CD4-positive, alpha-beta T cell treated with Interleukin-15 for 1 hour (primary cell): Measurements from ENCODE around the gene ST6GAL1.
"Not testable (repeated sequence)": the region's sequence is repeated elsewhere in the genome, so short reads cannot be mapped to it uniquely, and the experiment has no call there.

Experiments
- DNase-seq: peaks from one replicate; pipeline ENCODE4 v3.0.0-alpha.2; 2020

Gene ST6GAL1

DNA sequence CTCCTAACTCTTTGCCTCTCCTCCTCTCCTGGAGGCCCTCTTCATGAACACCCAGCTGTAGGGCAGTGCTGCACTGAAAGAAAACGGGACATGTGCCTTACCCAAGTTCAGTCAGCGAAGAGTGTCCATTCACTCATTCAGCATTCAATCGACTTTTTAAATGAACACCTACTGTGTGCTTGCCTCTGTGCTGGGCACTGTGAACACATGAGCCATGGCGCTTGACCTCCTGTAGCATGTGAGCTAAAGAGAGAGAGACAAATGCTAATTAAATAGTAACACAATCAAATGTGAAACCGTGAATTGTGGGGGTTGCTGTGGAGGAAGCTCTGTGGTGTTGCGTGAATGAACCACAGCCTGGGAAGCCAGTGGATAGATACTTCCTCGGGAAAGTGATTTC lies 43.4 kb downstream of the ST6GAL1 start:
- DNase-seq, result no peak

DNA sequence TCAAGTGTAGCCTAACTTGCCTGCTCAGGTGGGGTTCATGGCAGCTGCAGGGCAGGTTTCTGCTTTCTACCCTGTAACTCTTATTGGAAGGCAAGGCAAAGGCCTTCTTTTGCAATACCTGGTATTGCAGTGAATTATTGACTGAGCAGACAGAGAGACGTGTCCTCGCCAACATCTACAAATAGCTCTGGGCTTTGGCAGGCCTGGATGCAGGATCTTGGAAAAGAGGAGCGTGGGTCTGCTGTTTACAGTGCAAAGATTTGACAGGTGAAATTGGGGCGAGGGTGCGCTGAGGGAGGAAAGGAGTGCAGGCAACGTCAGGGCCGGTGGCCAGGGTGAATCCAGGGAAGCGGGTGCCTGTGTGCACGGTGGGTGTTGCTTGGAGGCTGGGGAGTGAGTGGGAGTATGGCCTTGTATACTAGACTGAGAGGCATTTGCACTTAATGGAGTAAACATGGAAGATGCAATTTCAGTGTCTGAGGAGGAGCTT lies 44.5 kb downstream of the ST6GAL1 start:
- DNase-seq, result no peak

DNA sequence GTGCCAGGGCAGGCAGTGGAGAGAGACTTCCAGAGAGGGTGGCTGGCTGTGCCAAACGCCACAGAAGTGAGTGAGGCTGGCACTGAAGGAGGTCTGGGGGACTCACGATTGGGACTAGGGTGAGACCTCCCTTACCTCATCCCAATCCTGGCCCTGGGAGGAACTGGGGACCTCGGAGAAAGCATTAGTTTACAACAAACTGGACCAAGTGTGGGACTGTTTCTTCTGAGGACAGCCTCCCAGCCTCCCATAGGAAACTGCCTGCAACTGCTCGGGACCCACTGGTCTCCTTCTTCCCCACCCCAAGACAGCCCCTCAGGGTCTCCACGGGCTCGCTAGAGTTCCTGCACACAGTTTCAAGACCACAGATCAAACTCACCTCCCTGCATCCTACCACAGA lies 45.4 kb downstream of the ST6GAL1 start:
- DNase-seq, result no peak

DNA sequence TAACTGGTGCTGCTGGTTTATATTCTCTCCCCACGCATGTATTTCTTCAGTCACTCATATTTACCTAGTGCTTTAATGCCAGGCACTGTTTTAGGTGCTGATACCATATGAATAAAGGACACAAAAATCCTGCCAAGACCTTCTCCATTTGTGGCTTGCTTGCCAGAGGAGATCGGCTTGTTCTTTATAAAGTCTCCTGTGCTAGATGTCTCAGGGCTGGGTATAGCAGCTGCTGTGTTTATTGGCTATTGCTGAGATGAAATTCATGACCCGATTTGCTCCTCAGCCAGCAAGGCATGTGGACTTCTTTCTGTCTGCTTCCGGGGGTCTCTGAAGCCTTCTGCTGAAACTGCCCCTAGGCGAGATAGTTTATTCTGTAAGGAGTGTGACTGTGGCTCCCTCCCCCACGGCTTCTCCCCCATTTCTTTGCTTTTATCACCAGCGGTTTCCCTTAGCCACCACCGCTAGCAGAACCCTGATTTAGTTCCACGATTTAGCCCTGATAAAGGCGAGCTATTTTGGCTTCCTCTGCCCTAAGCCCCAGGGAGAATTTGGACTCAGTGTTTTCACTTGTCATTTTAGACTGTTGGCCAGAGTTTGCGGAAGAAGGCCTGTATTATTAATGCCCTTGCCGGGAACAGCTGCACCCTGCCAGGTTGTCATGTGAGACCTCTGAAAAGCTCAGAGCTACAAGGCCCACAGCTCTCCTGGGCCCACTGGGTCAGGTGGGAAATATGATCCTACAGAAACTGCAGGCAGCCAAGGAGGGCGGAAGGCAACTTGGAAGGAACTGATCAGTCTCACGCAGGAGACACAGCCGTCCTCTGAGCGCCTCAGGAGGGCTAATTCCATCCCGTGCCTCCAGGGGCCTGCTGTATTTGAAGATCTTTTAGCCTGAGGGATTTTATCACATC lies 46.8 kb downstream of the ST6GAL1 start:
- no peak for DNase-seq

DNA sequence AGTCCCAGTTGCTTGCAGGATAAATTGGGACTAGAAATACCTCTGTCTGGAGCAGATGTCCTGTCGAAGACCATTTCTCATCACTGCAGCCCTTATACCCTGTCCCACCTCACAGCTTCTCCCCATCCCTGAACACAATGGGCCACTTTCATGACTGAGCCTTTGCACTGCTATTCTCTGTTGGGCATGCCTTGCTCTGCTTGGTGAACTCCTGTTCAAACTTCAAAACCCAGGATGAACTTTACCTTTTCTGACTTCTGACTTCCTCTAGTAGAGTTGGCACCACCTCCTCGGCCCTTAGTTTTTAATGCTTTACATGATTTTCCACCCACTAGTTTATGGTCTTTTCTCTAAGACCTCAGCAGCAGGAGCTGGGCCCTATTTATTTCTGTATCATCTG lies 48.4 kb downstream of the ST6GAL1 start:
- no peak for DNase-seq

DNA sequence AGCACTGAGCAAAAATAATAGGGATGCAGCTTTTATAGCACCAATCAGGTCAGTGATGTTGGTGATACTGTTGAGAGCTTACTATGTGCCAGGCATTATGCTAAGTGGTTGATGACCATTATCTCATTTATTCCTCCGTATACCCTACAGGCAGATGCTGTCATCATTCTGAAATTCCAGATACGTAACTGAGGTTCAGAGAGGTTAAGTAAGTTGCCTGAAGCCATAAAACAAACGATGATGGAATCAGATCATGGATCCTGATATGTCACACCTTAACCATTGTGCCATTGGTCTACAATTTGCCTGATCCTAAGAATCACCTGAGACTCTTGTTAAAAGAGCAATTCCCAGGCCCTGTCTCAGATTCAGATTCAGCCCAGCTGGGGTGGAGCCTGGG lies 49.5 kb downstream of the ST6GAL1 start:
- DNase-seq, result no peak

DNA sequence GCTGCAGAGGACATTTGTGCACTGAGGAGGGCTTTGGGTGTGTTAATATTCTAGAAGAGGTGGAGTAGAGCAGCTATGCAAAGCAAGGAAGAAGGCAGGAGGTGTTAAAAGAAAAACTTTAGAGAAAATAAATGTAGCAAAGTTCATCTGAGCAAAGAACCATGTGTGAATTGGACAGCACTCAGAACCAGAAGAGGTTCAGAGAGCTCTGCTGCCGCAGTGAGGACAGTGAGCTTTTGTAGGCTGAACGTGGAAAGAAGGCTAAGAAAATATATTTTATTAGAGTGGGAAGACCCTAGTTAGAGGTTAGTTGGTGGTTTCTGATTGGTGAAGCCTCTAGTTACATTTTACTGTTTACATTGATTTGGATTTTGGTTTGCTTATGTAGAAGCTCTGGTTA lies 50.7 kb downstream of the ST6GAL1 start:
- DNase-seq, result no peak

DNA sequence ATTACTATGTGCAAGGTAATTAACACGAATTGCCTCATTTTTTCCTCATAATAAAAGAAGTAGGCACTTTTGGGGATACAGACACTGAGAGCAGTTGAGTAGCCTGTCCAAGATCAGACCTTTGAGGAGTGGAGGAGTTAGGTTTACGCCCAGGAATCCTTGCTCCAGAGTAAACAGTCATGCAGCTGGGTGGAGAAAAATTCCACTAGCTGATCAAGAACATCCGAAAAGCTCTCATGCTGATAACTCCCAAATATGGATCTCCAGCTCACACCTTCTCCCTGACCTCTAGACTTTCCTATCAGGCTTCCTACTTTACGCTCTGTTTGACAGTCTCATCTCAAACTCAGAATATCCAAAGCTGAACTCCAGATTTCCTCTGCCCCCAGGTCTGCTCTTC lies 53.3 kb downstream of the ST6GAL1 start:
- no peak for DNase-seq

DNA sequence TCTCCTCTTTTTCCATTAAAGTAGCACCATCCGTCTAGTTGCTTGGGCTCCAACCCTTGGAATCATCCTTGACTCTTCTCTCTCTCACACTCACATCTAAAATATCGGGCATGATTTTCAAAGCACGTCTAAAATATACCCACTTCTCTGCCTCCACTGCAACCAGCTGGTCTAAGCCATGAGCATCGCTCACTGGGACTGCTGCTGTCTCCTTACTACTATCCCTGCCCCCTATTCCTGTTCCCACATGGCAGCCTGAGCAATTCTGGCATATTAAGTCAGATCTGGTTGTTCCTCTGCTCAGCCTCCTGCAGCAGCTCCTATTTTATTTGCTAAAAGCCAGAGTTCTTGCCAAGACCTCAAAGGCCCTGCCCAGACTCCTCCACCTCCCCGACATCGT lies 53.7 kb downstream of the ST6GAL1 start:
- DNase-seq, result no peak

DNA sequence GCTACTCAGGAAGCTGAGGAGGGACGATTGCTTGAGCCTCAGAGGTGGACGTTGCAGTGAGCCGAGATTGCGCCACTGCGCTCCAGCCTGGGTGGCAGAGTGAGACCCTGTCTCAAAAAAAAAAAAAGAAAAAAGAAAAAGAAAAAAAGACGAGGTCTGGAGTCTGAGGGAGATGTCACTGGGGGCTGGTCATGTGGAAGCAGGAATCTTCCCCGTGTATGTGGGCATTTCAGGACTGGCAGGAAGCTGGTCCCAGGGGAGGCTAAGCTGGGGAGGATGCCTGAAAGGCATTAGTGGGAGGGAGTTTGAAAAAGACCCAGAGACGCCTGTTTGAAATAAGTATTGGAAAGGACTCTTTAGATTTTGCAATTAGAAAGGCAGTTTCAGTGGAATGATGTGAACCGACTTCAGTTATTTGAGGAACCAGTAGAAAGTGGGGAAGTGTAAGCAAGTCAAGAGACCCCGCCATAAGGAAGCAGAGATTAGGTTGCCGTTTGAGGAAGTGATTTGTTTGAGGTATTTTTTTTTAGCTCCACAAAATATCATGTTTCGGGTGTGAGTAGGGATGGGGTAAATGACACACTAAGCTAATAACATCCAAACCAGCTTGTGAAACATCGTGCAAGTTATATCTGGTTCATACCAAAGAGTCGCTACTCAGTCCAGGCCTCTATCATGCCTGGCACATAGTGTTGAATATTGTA lies 55.5 kb downstream of the ST6GAL1 start:
- DNase-seq, result peak; percentile 38

DNA sequence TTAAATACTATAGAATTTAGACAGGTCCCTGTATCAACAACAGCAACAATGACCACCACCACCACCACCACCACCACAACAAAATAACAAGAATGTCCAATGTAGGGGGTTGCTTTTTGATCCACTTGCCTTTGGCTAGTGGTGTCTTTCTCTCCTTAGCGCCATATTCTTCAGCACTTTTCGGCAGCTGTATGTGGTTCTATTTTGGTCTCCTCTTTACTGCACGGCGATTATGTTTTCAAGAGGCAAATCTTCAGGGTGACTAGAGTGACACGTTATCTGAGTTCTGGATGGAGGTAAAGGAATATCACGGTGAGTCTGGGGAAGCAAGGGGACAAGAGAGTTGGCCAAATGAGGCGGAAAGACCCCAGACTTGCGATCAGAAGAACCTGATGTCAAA lies 56.1 kb downstream of the ST6GAL1 start:
- no peak for DNase-seq

DNA sequence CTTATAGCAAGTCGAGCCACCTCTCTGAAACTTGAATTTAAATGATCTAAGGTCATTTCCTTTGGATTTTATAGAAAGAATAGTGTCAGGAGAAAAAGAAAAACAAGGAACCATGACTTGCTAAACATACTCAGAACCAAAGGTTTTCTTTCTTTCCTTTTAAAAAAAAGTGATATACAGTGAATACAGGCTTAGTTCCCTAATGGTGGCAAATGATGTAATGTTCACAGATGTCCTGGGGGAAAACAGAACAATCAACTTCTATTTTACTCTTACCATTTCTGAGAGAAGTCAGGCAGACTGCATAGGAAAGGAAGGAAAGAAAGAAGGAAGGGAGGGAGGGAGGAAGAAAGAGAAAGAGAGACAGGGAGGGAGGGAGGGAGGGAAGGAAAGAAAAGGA lies 56.5 kb downstream of the ST6GAL1 start:
- no peak for DNase-seq

DNA sequence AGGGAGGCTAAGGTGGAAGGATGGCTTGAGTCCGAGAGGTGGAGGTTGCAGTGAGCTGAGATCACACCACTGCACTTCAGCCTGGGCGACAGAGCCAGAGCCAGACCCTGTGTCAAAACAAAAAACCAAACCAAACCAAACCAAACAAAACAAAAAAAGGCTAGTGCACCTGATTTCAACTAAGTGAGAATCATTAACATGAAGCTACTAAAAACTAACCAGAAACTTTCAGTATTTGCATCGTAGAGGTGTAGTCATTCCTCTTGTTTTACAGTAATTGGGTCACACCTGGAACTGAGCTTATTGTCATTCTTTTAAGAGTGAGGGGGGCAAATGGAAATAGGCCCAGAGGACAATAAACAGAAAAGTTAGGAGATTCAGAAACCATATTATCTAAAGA lies 58.5 kb downstream of the ST6GAL1 start:
- no peak for DNase-seq

DNA sequence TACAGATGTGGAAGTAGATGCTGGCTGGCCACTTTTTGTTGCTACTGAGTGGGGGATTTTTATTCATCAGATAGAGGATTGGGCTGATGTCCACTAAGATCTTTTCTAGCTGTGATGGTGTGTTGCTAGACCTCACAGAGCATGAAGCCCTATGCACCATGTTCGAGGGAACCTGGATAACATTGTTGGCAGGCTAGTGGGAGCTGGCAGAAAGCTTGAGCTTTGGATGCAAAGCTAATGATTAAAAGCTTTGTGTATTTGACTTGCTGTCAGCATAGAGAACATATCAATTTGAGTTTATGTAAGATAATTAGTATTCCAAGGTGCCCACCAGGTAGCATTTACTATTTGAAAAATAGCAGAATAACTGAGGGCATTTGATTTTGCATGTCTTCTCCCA lies 59.1 kb downstream of the ST6GAL1 start:
- DNase-seq, result no peak

DNA sequence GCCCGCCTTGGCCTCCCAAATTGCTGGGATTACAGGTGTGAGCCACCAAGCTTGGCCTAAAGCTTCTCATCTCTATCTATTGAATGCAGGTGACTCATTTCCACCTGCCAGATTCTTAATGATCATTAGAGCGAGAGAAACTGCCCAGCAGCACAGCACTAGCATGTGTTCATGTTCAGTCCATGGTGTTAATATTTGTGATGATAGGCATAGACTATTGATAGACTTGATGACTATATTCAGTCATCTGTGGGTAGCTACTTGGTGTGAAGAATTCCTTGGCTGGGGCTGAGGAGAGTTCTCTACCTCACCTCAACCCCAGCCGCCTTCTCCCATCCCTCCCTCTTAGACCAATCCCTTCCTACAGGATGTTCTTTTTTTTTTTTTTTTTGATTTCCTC lies 60.0 kb downstream of the ST6GAL1 start:
- no peak for DNase-seq

DNA sequence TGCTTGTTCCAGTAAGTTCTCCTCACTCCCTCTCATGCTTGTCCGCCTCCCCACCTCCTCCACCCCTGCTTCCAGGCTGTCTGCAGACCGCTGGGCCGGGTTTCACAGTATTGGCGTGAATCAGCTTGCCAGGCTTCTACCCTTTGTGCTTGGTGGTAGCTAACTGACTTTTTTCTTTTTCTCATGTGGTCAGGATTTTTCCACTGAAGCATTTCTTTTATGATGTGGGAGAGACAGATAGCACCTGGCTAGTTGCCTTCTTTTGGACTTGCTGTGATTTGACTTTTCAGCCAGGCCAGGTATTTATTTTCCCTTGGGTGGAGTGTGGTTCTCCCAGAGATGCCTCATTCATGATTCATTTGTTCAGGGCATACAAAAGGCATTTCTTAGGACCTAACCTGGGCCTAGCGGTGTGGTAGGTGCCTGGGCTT lies 60.6 kb downstream of the ST6GAL1 start:
- DNase-seq, result no peak

DNA sequence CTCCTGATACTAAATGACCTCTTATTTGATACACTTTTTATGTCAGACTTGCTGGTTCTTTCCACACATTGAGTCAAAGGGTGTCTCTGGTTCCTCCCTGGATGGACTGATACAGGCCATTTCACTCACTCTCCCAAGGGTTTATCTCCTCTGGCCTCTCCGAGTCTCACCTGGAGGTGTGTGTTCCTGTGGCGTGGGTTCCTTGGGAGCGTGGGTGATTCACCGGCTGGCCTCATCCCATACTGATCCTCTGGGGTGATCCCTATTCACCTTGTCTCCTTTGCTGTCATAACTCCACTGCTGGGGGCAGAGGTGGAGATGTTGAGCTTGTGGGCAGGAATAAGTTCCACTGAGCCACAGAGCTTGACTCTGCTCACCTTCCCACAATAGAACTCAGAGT lies 61.1 kb downstream of the ST6GAL1 start:
- DNase-seq, result no peak

DNA sequence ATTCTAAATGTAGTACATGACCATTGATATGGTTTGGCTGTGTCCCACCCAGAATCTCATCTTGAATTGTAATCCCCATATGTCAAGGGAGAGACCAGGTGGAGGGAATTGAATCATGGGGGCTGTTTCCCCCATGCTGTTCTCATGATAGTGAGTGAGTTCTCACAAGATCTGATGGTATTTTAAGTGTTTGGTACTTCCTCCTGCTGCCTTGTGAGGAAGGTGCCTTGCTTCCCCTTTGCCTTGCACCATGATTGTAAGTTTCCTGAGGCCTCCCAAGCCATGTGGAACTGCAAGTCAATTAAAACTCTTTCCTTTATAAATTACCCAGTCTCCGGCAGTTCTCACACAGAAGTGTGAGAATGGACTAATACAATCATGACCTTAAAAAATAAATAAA lies 61.8 kb downstream of the ST6GAL1 start:
- not testable (repeated sequence) for DNase-seq

DNA sequence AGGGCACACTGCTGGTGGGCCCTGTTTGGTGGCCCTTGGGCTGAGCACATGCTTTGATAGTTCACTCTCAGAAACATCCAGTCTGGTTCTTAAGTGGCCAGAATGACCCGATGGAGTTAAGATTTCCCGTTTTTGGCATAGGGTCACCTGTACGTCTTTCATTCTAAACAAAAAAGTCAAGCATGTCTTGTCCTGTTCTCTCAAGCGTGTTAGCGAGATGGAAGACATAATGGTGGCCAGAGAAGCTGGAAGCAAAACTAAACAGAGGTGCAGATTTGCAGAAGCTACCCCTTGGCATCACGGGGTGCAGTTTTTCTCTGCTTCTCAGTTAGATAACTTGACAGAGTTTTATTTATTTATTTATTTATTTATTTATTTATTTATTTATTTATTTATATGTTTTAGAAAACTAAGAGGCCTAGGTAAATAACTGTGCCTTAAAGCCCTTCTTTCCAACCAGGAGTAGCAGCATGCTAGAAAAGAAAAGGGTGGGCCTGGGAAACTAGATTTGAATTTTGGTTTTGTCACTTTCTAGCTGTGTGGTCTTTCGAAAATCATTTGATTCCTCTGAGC lies 63.0 kb downstream of the ST6GAL1 start:
- no peak for DNase-seq

DNA sequence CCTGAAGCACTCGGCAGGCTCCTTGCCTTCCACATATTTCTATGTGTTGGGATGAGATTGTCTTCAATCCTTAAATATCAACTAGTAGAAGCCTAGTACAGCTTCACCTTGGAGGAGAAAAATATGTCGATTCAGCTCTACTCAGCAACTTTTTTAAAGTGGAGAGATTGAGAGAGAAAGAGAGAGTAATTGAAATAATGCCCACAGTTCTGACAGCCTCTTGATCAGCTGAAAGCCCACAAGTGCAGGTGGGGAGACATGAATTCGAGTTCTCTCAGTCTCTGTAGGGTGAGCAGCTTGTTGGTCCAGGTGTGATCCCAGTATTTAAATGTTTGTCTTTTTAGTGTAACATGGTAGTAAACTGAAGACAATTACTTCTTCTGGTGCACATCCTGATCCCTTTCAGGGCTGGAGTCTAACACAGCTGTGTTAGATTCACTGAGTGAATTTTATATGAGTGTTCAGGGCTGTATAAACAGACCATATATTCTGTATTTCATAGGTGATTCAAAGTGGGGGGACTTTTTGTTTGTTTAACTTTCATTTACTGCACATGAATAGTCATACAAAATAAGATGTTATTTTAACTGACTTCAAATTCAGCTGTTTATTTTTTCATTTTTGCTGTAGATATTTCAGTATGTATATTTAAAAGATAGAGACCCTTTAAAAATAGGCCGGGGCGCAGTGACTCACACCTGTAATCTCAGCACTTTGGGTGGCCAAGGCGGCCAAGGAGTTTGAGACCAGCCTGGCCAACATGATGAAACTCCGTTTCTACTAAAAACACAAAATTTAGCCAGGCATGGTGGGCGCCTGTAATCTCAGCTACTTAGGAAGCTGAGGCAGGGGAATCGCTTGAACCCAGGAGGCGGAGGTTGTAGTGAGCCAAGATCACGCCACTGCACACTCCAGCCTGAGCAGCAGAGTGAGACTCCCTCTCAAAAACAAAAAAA lies 64.0 kb downstream of the ST6GAL1 start:
- DNase-seq, result no peak

DNA sequence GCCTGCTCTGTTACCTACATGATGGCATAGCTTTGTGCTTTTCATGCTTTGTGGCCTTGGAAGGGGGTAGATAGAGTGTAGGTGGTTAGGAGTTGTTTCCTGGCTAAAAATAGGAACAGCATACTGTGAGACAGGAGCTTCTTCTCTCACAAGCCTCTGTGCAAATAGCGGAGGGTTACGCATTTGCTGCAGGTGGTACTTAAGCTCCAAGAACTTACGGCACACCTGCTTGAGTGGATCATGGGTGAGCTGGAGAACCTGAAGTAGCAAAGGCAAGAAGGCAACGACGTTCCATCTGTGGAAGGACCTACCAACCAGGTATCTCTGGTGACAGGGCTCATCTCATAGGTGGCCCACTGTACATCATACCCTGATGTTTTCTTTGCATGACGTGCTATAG lies 66.0 kb downstream of the ST6GAL1 start:
- DNase-seq, result no peak

DNA sequence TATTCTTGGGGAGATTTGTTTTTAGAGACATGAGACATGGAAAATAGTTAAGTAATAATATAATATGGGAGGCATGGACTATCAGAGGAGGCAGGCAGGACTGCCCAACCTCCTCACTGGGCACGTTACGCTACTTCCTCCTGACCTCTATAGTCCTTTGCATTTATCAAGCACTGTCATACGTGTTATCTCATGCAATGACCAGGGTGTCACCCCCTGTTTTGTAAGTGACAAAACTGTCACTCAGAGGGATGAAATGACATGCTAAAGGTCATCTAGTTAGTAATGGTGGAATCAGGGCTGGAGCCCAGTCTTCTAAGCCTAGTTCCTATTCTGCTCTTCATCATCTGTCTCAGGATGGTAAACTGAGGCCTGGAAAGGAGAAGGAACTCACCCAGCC lies 66.7 kb downstream of the ST6GAL1 start:
- no peak for DNase-seq

DNA sequence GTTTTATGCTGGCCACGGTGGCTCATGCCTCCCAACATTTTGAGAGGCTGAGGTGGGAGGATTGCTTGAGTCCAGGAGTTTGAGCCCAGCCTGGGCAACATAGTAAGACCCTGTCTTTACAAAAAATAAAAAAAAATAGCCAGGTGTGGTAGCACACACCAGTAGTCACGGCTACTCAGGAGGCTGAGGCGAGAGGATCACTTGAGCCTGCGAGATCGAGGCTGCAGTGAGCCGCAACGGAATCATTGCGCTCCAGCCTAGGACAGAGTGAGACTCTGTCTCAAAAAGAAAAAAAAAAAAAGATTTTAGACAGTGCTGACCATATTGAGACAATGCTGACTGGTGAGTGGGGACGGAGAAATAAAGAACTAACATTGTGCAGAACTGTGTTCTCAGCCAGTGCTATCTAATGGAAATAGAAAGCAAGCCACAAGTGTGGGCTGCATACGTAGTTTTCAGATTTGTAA lies 67.2 kb downstream of the ST6GAL1 start:
- DNase-seq, result no peak
